Measurements from ENCODE around the gene SIAE.
A peak's percentile ranks its signal among the peaks of the same experiment; 100 is the strongest.

SIAE gene

GRCh38 chr11:124600621-124601320 lies 72.8 kb downstream of the SIAE start:
- Mint-ChIP-seq H3K36me3 (no peaks in the 10 kb centered on the region), H3K9me3 (no peaks in the 10 kb centered on the region), H3K4me3 (no peak overlapping the region), H3K27me3 (peaks cover 10% of the 10 kb centered on the region), H3K27ac (no peak overlapping the region), H3K4me1 (no peaks in the 10 kb centered on the region)
- no peak for DNase-seq
- CTCF ChIA-PET: interaction anchor here (2.1 kb wide), 1 partner anchor 16 kb away, joined by 5 read pairs; no protein-coding TSS in a partner anchor

DNA sequence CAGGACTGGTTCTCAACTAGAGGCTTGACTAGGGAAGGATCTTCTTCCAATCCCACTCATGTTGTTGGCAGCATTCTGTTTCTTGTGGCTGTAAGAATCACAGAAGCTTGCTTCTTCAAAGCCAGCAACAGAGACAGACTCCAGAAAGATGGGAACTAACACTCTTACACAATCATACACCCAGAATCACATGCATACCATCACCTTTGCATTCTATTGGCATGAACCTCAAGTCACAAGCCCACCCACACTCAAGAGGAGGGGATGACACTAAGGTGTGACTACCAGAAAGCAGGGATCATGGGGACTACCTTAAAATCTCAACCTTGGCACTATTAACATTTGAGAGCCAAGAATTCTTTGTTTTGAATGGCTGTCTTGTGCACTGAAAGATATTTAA lies 75.9 kb downstream of the SIAE start:
- Mint-ChIP-seq H3K4me3 (no peak overlapping the region), H3K36me3 (no peaks in the 10 kb centered on the region), H3K27ac (no peak overlapping the region), H3K9me3 (no peaks in the 10 kb centered on the region), H3K4me1 (no peaks in the 10 kb centered on the region), H3K27me3 (peaks cover 12% of the 10 kb centered on the region)
- CTCF ChIA-PET: interaction anchor here (1.2 kb wide), 1 partner anchor 12 kb away, joined by 3 read pairs; no protein-coding TSS in a partner anchor
- no peak for DNase-seq

- Mint-ChIP-seq H3K9me3 (no peaks in the 10 kb centered on the region), H3K27me3 (peaks cover 13% of the 10 kb centered on the region), H3K36me3 (no peaks in the 10 kb centered on the region), H3K4me1 (no peaks in the 10 kb centered on the region), H3K4me3 (no peak overlapping the region), H3K27ac (no peak overlapping the region)
- no peak for DNase-seq
- CTCF ChIA-PET: no interaction called here
Measured at GRCh38 chr11:124595302-124595701, 78.2 kb downstream of the SIAE start.

GRCh38 chr11:124592627-124593026 lies 80.9 kb downstream of the SIAE start:
- Mint-ChIP-seq H3K4me1 (no peaks in the 10 kb centered on the region), H3K9me3 (no peaks in the 10 kb centered on the region), H3K27me3 (peaks cover 15% of the 10 kb centered on the region), H3K36me3 (no peaks in the 10 kb centered on the region), H3K27ac (no peak overlapping the region), H3K4me3 (no peak overlapping the region)
- CTCF ChIA-PET: no interaction called here
- no peak for DNase-seq

GRCh38 chr11:124591430-124591829 lies 82.1 kb downstream of the SIAE start:
- DNase-seq: no peak
- CTCF ChIA-PET: no interaction called here
- Mint-ChIP-seq H3K4me1 (no peaks in the 10 kb centered on the region), H3K4me3 (no peak overlapping the region), H3K36me3 (no peaks in the 10 kb centered on the region), H3K27ac (no peak overlapping the region), H3K27me3 (peaks cover 12% of the 10 kb centered on the region), H3K9me3 (no peaks in the 10 kb centered on the region)

DNA sequence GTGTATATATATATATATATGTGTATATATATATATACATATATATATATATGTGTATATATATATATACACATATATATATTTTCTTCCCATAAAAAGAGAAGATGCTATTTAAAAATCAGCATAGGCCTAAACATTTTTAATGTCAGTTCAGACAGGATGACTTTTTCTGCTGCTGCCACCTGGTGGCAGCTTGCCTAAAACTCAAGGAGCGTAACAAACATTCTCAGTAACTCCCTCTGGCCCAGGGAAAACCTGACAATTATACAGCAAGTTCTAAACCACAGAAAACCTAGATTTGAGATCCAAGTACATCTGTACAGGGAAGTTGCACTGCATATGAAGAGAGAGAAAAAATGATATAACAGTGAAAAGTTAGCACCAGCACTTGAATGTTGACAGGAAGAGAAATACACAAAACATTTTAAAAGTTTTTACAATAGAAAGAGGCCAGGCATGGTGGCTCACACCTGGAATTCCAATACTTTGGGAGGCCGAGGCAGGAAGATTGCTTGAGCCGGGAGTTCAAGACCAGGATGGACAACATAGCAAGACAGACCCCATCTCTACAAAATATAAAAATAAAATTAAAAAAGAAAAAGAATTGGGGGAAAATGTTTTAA lies 87.2 kb downstream of the SIAE start:
- Mint-ChIP-seq H3K27me3 (peaks cover 5% of the 10 kb centered on the region), H3K4me1 (no peaks in the 10 kb centered on the region), H3K36me3 (no peaks in the 10 kb centered on the region), H3K9me3 (no peaks in the 10 kb centered on the region), H3K27ac (no peak overlapping the region), H3K4me3 (no peak overlapping the region)
- CTCF ChIA-PET: interaction anchor here (0.7 to 2.5 kb wide), 7 partner anchors 9 to 516 kb away, joined by 3 to 23 read pairs (median 3); no protein-coding TSS in a partner anchor
- DNase-seq: peak; percentile 52

- Mint-ChIP-seq H3K27ac (no peak overlapping the region), H3K27me3 (no peaks in the 10 kb centered on the region), H3K9me3 (no peaks in the 10 kb centered on the region), H3K4me1 (no peaks in the 10 kb centered on the region), H3K4me3 (no peak overlapping the region), H3K36me3 (no peaks in the 10 kb centered on the region)
- no peak for DNase-seq
- CTCF ChIA-PET: interaction anchor here (0.9 to 2.5 kb wide), 10 partner anchors 8 to 515 kb away, joined by 3 to 23 read pairs (median 3); no protein-coding TSS in a partner anchor
Measured at GRCh38 chr11:124584681-124585372, 88.7 kb downstream of the SIAE start.

DNA sequence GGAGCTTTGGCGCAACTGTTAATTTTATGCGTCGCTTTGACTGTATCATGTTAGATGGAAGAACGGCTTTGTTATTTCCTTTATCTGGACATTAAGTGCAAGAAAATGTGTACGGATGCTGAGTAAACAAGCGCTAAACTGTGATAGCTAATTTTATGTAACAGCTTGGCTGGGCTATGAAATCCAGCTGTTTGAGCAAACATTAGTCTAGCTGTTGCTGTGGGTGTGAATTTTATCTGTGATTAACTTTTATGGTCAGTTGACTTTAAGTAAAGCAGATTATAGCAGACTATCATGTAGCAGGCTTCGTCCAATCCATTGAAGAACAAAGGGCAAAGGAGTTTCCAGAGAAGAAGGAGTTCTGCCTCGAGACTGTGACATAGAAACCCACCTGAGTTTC lies 89.8 kb downstream of the SIAE start:
- H3K9me3 Mint-ChIP-seq: no peaks in the 10 kb centered on the region
- no peak overlapping the region for H3K27ac Mint-ChIP-seq
- no peak overlapping the region for H3K4me3 Mint-ChIP-seq
- no peak for DNase-seq
- CTCF ChIA-PET: interaction anchor here (1.6 to 2.5 kb wide), 4 partner anchors 18 to 168 kb away, joined by 3 to 23 read pairs (median 5); no protein-coding TSS in a partner anchor
- H3K27me3 Mint-ChIP-seq: no peaks in the 10 kb centered on the region
- H3K36me3 Mint-ChIP-seq: no peaks in the 10 kb centered on the region
- no peaks in the 10 kb centered on the region for H3K4me1 Mint-ChIP-seq

Data from activated naive CD4-positive, alpha-beta T cell treated with anti-CD3 and anti-CD28 coated beads, Interleukin-2, amount 10 ng/mL, durations not matched to agents 7 days and 5 days (primary cell).